Ascending aorta (tissue), 2 donors: Measurements from ENCODE around the gene SLC2A4RG. TPM values are rescaled to one million over a fixed set of nuclear protein-coding genes. Genes with fewer than 3 reads are reported as not detected.

Source experiments
- DNase-seq, 2 donors: peaks; one replicate each; pipeline ENCODE4 v3.0.0-alpha.2; 2019; ENCODE audit warnings: low spot score in 2 of 2
- H3K27ac ChIP-seq, 2 donors: fragments of 200-600 bp; sonication (generic); one replicate each; pipeline ENCODE4 v1.5.1; 2016 to 2017; ENCODE audit warnings: mild to moderate bottlenecking in 1 of 2
- H3K27me3 ChIP-seq: fragments of 200-600 bp; sonication (generic); one replicate; pipeline ENCODE4 v1.5.1; 2017
- H3K36me3 ChIP-seq, 2 donors: fragments of 200-600 bp; sonication (generic); one replicate each; pipeline ENCODE4 v1.5.1; 2016
- H3K4me1 ChIP-seq, 2 donors: fragments of 200-600 bp; sonication (generic); one replicate each; pipeline ENCODE4 v1.5.1; 2016 to 2017; ENCODE audit warnings: mild to moderate bottlenecking in 1 of 2
- H3K4me3 ChIP-seq, 2 donors: fragments of 200-600 bp; sonication (generic); one replicate each; pipeline ENCODE4 v1.5.1; 2016 to 2017; ENCODE audit warnings: mild to moderate bottlenecking in 1 of 2
- H3K9me3 ChIP-seq, 2 donors: fragments of 200-600 bp; sonication (generic); one replicate each; pipeline ENCODE4 v1.5.1; 2016
- CTCF ChIP-seq, 3 experiments: fragments of 200-600 bp in 2 of 3; fragments of 450-650 bp in 1 of 3; sonication (generic) in 2 of 3; IDR thresholded peaks; one replicate each; pipeline ENCODE4 v1.5.1; 2016 to 2019; ENCODE audit warnings: antibody characterized with exemption in 3 of 3, mild to moderate bottlenecking in 1 of 3, moderate library complexity in 1 of 3
- intact Hi-C: fragments of 100-400 bp; cut with DNase I; formaldehyde crosslinking; loops from one replicate; pipeline ENCODE4 v1.15.1; 2023
- total RNA-seq: library from RNA; depleted of rRNA; stranded (reverse); fragments of >200 nt; gene quantifications from one replicate; pipeline ENCODE4 v1.1.0, GENCODE V29; 2016

Gene SLC2A4RG
- total RNA-seq, 1 donor from 2014 or later, result 114 TPM

- TF ChIP-seq CTCF (IDR thresholded peaks at IDR 0.05), result no peak
- intact Hi-C loops, result no loop called here
- no peak for DNase-seq
- H3K4me3 ChIP-seq, result no peak overlapping the region
- peaks cover 7 to 20% of the 10 kb centered on the region in 2 donors for H3K36me3 ChIP-seq
- no peaks in the 10 kb centered on the region for H3K4me1 ChIP-seq
- H3K9me3 ChIP-seq, result no peaks in the 10 kb centered on the region
- H3K27ac ChIP-seq, result no peak overlapping the region
- H3K27me3 ChIP-seq, result no peaks in the 10 kb centered on the region
These were observed 26.3 kb downstream of the SLC2A4RG start for GRCh38 chr20:63765902-63766301.

GRCh38 chr20:63766695-63767426 is 27.3 kb downstream of the SLC2A4RG start:
- TF ChIP-seq CTCF (IDR thresholded peaks at IDR 0.05), result no peak
- H3K4me3 ChIP-seq, result no peak overlapping the region
- H3K27me3 ChIP-seq, result no peaks in the 10 kb centered on the region
- H3K27ac ChIP-seq, result no peak overlapping the region
- no peaks in the 10 kb centered on the region for H3K4me1 ChIP-seq
- intact Hi-C loops, result no loop called here
- DNase-seq, result no peak
- peaks cover 7 to 20% of the 10 kb centered on the region in 2 donors for H3K36me3 ChIP-seq
- no peaks in the 10 kb centered on the region for H3K9me3 ChIP-seq

- peaks cover 7 to 20% of the 10 kb centered on the region in 2 donors for H3K36me3 ChIP-seq
- no peaks in the 10 kb centered on the region for H3K4me1 ChIP-seq
- no peaks in the 10 kb centered on the region for H3K9me3 ChIP-seq
- no peak overlapping the region for H3K4me3 ChIP-seq
- no peak for TF ChIP-seq CTCF (IDR thresholded peaks at IDR 0.05)
- intact Hi-C loops, result no loop called here
- no peaks in the 10 kb centered on the region for H3K27me3 ChIP-seq
- DNase-seq, result no peak
- no peak overlapping the region for H3K27ac ChIP-seq
These were observed 27.9 kb downstream of the SLC2A4RG start for GRCh38 chr20:63767456-63767855.

- no peaks in the 10 kb centered on the region for H3K27me3 ChIP-seq
- H3K27ac ChIP-seq, result no peak overlapping the region
- peaks cover 7 to 20% of the 10 kb centered on the region in 2 donors for H3K36me3 ChIP-seq
- DNase-seq, result no peak
- intact Hi-C loops, result no loop called here
- no peaks in the 10 kb centered on the region for H3K4me1 ChIP-seq
- no peak overlapping the region for H3K4me3 ChIP-seq
- no peaks in the 10 kb centered on the region for H3K9me3 ChIP-seq
- TF ChIP-seq CTCF (IDR thresholded peaks at IDR 0.05), result no peak
These were observed 28.3 kb downstream of the SLC2A4RG start for GRCh38 chr20:63767886-63768285.

- Histone ChIP-seq H3K27ac (no peak overlapping the region), H3K9me3 (no peaks in the 10 kb centered on the region), H3K27me3 (no peaks in the 10 kb centered on the region), H3K4me3 (no peak overlapping the region), H3K36me3 (peaks cover 7 to 20% of the 10 kb centered on the region in 2 donors), H3K4me1 (no peaks in the 10 kb centered on the region)
- no peak for TF ChIP-seq CTCF (IDR thresholded peaks at IDR 0.05)
- no peak for DNase-seq
- intact Hi-C loops, result no loop called here
These were observed 29.3 kb downstream of the SLC2A4RG start for GRCh38 chr20:63768591-63769515.
